RWPE2 (cell line): ENCODE data around the gene DHRS3.

Experiments
- ATAC-seq: fragments of 200-7000 bp; cut with Tn5 transposase; 3 replicates; pipeline ENCODE4 v1.9.1; 2021; ENCODE audit warnings: low read depth
- DNase-seq: peaks from one replicate; pipeline ENCODE4 v3.0.0-alpha.2; 2020; ENCODE audit warnings: low spot score
- H3K27ac ChIP-seq: fragments of 450-650 bp; 2 replicates; pipeline ENCODE4 v1.5.1; 2017; ENCODE audit warnings: mild to moderate bottlenecking; ENCODE audit not compliant: poor library complexity, severe bottlenecking
- H3K27me3 ChIP-seq: fragments of 250-450 bp; sonication (Bioruptor Pico); 2 replicates; pipeline ENCODE4 v1.5.1; 2021; ENCODE audit warnings: mild to moderate bottlenecking, moderate library complexity; ENCODE audit not compliant: insufficient read depth, poor library complexity, severe bottlenecking
- H3K36me3 ChIP-seq: fragments of 250-450 bp; sonication (Bioruptor Pico); 2 replicates; pipeline ENCODE4 v1.5.1; 2020; ENCODE audit warnings: low read depth, mild to moderate bottlenecking, moderate library complexity
- H3K4me1 ChIP-seq: fragments of 250-450 bp; sonication (Bioruptor Pico); 2 replicates; pipeline ENCODE4 v1.5.1; 2021; ENCODE audit warnings: mild to moderate bottlenecking, moderate library complexity; ENCODE audit not compliant: insufficient read depth, poor library complexity, severe bottlenecking
- H3K4me3 ChIP-seq: fragments of 250-450 bp; sonication (Bioruptor Pico); 2 replicates; pipeline ENCODE4 v1.5.1; 2021; ENCODE audit warnings: mild to moderate bottlenecking, moderate library complexity; ENCODE audit not compliant: severe bottlenecking
- H3K9me3 ChIP-seq: fragments of 250-450 bp; sonication (Bioruptor Pico); 2 replicates; pipeline ENCODE4 v1.5.1; 2021; ENCODE audit warnings: mild to moderate bottlenecking, moderate library complexity; ENCODE audit not compliant: severe bottlenecking
- CTCF ChIP-seq: fragments of 450-650 bp; IDR thresholded peaks from one replicate; pipeline ENCODE4 v1.5.1; 2017; ENCODE audit warnings: mild to moderate bottlenecking, moderate library complexity; ENCODE audit not compliant: poor library complexity, severe bottlenecking

Gene DHRS3

GRCh38 chr1:12556368-12556930 lies 61.6 kb downstream of the DHRS3 start:
- TF ChIP-seq CTCF: no peak
- ATAC-seq (no peak), DNase-seq (peak; percentile 28)
- Histone ChIP-seq H3K9me3 (no peaks in the 10 kb centered on the region), H3K4me3 (no peak overlapping the region), H3K27ac (no peak overlapping the region), H3K36me3 (no peaks in the 10 kb centered on the region), H3K4me1 (no peaks in the 10 kb centered on the region), H3K27me3 (no peaks in the 10 kb centered on the region)

GRCh38 chr1:12555411-12556367 lies 62.3 kb downstream of the DHRS3 start:
- DNase-seq: peak; percentile 42
- no peaks in the 10 kb centered on the region for H3K9me3 ChIP-seq
- no peak overlapping the region for H3K27ac ChIP-seq
- no peak for TF ChIP-seq CTCF
- no peak for ATAC-seq
- no peaks in the 10 kb centered on the region for H3K36me3 ChIP-seq
- H3K27me3 ChIP-seq: no peaks in the 10 kb centered on the region
- H3K4me1 ChIP-seq: no peaks in the 10 kb centered on the region
- no peak overlapping the region for H3K4me3 ChIP-seq

- Histone ChIP-seq H3K9me3 (no peaks in the 10 kb centered on the region), H3K4me1 (peaks cover 3% of the 10 kb centered on the region), H3K27me3 (no peaks in the 10 kb centered on the region), H3K36me3 (no peaks in the 10 kb centered on the region), H3K4me3 (no peak overlapping the region), H3K27ac (no peak overlapping the region)
- no peak for TF ChIP-seq CTCF
- no peak for ATAC-seq
- peak; percentile 35 for DNase-seq
Measured at GRCh38 chr1:12554521-12555305, 63.3 kb downstream of the DHRS3 start.

- Histone ChIP-seq H3K4me1 (peaks cover 11% of the 10 kb centered on the region), H3K27me3 (no peaks in the 10 kb centered on the region), H3K36me3 (no peaks in the 10 kb centered on the region), H3K4me3 (no peak overlapping the region), H3K9me3 (no peaks in the 10 kb centered on the region), H3K27ac (no peak overlapping the region)
- ATAC-seq (no peak), DNase-seq (no peak)
- TF ChIP-seq CTCF: no peak
Measured at GRCh38 chr1:12553963-12554362, 64.0 kb downstream of the DHRS3 start.
